ENCODE results near the gene B3GNT5. TPM values are rescaled to one million over a fixed set of nuclear protein-coding genes. Genes with fewer than 3 reads are reported as not detected.

B3GNT5 gene
- total and polyA plus RNA-seq, 2 experiments from 2014 or later, result 4.9 to 6.4 TPM

- Histone ChIP-seq H3K27ac (ENCODE audit: low read depth) (no peak overlapping the region), H3K9me2 (ENCODE audit: insufficient read depth) (no peaks in the 10 kb centered on the region), H3K4me2 (no peak overlapping the region), H3K27me3 (ENCODE audit: insufficient read depth) (no peaks in the 10 kb centered on the region), H3F3A (replicated peaks; ENCODE audit: low read depth) (no peaks in the 10 kb centered on the region), H3K36me3 (ENCODE audit: insufficient read depth) (0 out of 2 replicates have a peak, but pooled peaks cover 2% of the 10 kb centered on the region), H4K20me1 (replicated peaks; ENCODE audit: insufficient read depth) (no peaks in the 10 kb centered on the region), H2AFZ (no peak overlapping the region), H3K79me2 (replicated peaks; ENCODE audit: insufficient read depth) (no peaks in the 10 kb centered on the region), H3K4me3 (no peak overlapping the region), H3K4me1 (ENCODE audit: insufficient read depth) (no peaks in the 10 kb centered on the region)
- Mint-ChIP-seq H3K4me1 (peaks cover 2% of the 10 kb centered on the region; the same call in 2 of the 3 replicates), H3K27me3 (ENCODE audit: insufficient read depth, low read depth, poor library complexity) (peaks cover 2% of the 10 kb centered on the region), H3K4me3 (no peak overlapping the region), H3K9me3 (no peaks in the 10 kb centered on the region), H3K27ac (no peak overlapping the region), H3K36me3 (ENCODE audit: low read depth) (peaks cover 7% of the 10 kb centered on the region; the same call in 2 of the 3 replicates)
- ATAC-seq, result no peak
- DNase-seq (ENCODE audit: low spot score), result no peak
- TF ChIP-seq EZH2 (IDR thresholded peaks at IDR 0.05; ENCODE audit: low read depth, unreplicated experiment) (no peak), ZNF331 (CRISPR knock-in tag; IDR thresholded peaks at IDR 0.05; ENCODE audit: low read depth) (no peak), JUNB (IDR thresholded peaks at IDR 0.05; ENCODE audit: unreplicated experiment) (no peak), STAT1 (IDR thresholded peaks at IDR 0.05; ENCODE audit: unreplicated experiment) (no peak), CTCF (conservative IDR thresholded peaks at IDR 0.05; ENCODE audit: low read depth in 2 of 2) (no peak), ZNF114 (CRISPR knock-in tag; IDR thresholded peaks at IDR 0.05) (no peak), POLR2AphosphoS5 (IDR thresholded peaks at IDR 0.05; ENCODE audit: low read depth) (no peak)
Observed at GRCh38 chr3:183309276-183309675, 56.2 kb downstream of the B3GNT5 start.

GRCh38 chr3:183310936-183311335 lies 57.9 kb downstream of the B3GNT5 start:
- Mint-ChIP-seq H3K4me1 (peaks cover 2% of the 10 kb centered on the region; the same call in 2 of the 3 replicates), H3K9me3 (no peaks in the 10 kb centered on the region), H3K27me3 (ENCODE audit: insufficient read depth, low read depth, poor library complexity) (peaks cover 2% of the 10 kb centered on the region), H3K36me3 (ENCODE audit: low read depth) (peaks cover 7% of the 10 kb centered on the region; the same call in 2 of the 3 replicates), H3K4me3 (no peak overlapping the region), H3K27ac (no peak overlapping the region)
- Histone ChIP-seq H3K27me3 (ENCODE audit: insufficient read depth) (no peaks in the 10 kb centered on the region), H2AFZ (no peak overlapping the region), H3K79me2 (replicated peaks; ENCODE audit: insufficient read depth) (no peaks in the 10 kb centered on the region), H3K4me2 (no peak overlapping the region), H3K27ac (ENCODE audit: low read depth) (no peak overlapping the region), H3F3A (replicated peaks; ENCODE audit: low read depth) (no peaks in the 10 kb centered on the region), H3K9me2 (ENCODE audit: insufficient read depth) (no peaks in the 10 kb centered on the region), H3K4me3 (no peak overlapping the region), H3K36me3 (ENCODE audit: insufficient read depth) (0 out of 2 replicates have a peak, but pooled peaks cover 2% of the 10 kb centered on the region), H4K20me1 (replicated peaks; ENCODE audit: insufficient read depth) (no peaks in the 10 kb centered on the region), H3K4me1 (ENCODE audit: insufficient read depth) (no peaks in the 10 kb centered on the region)
- no peak for TF ChIP-seq CTCF (conservative IDR thresholded peaks at IDR 0.05; ENCODE audit: low read depth in 2 of 2)
- TF ChIP-seq ETS1 (IDR thresholded peaks at IDR 0.05), result no peak
- TF ChIP-seq, protein P1, sequence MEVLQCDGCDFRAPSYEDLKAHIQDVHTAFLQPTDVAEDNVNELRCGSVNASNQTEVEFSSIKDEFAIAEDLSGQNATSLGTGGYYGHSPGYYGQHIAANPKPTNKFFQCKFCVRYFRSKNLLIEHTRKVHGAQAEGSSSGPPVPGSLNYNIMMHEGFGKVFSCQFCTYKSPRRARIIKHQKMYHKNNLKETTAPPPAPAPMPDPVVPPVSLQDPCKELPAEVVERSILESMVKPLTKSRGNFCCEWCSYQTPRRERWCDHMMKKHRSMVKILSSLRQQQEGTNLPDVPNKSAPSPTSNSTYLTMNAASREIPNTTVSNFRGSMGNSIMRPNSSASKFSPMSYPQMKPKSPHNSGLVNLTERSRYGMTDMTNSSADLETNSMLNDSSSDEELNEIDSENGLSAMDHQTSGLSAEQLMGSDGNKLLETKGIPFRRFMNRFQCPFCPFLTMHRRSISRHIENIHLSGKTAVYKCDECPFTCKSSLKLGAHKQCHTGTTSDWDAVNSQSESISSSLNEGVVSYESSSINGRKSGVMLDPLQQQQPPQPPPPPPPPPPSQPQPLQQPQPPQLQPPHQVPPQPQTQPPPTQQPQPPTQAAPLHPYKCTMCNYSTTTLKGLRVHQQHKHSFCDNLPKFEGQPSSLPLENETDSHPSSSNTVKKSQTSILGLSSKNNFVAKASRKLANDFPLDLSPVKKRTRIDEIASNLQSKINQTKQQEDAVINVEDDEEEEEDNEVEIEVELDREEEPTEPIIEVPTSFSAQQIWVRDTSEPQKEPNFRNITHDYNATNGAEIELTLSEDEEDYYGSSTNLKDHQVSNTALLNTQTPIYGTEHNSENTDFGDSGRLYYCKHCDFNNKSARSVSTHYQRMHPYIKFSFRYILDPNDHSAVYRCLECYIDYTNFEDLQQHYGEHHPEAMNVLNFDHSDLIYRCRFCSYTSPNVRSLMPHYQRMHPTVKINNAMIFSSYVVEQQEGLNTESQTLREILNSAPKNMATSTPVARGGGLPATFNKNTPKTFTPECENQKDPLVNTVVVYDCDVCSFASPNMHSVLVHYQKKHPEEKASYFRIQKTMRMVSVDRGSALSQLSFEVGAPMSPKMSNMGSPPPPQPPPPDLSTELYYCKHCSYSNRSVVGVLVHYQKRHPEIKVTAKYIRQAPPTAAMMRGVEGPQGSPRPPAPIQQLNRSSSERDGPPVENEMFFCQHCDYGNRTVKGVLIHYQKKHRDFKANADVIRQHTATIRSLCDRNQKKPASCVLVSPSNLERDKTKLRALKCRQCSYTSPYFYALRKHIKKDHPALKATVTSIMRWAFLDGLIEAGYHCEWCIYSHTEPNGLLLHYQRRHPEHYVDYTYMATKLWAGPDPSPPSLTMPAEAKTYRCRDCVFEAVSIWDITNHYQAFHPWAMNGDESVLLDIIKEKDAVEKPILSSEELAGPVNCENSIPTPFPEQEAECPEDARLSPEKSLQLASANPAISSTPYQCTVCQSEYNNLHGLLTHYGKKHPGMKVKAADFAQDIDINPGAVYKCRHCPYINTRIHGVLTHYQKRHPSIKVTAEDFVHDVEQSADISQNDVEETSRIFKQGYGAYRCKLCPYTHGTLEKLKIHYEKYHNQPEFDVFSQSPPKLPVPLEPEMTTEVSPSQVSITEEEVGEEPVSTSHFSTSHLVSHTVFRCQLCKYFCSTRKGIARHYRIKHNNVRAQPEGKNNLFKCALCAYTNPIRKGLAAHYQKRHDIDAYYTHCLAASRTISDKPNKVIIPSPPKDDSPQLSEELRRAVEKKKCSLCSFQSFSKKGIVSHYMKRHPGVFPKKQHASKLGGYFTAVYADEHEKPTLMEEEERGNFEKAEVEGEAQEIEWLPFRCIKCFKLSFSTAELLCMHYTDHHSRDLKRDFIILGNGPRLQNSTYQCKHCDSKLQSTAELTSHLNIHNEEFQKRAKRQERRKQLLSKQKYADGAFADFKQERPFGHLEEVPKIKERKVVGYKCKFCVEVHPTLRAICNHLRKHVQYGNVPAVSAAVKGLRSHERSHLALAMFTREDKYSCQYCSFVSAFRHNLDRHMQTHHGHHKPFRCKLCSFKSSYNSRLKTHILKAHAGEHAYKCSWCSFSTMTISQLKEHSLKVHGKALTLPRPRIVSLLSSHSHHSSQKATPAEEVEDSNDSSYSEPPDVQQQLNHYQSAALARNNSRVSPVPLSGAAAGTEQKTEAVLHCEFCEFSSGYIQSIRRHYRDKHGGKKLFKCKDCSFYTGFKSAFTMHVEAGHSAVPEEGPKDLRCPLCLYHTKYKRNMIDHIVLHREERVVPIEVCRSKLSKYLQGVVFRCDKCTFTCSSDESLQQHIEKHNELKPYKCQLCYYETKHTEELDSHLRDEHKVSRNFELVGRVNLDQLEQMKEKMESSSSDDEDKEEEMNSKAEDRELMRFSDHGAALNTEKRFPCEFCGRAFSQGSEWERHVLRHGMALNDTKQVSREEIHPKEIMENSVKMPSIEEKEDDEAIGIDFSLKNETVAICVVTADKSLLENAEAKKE (CRISPR knock-in tag; IDR thresholded peaks at IDR 0.05), result no peak
- DNase-seq (ENCODE audit: low spot score) (no peak), ATAC-seq (no peak)
